WTC11 (cell line): Measurements from ENCODE around the gene TMUB1. TPM values are rescaled to one million over a fixed set of nuclear protein-coding genes. Genes with fewer than 3 reads are reported as not detected.

Experiments used
- ATAC-seq: fragments of 200-7000 bp; cut with Tn5 transposase; 2 replicates; pipeline ENCODE4 v1.10.0; 2021; ENCODE audit warnings: mild to moderate bottlenecking, moderate library complexity
- CTCF ChIA-PET: fragments of 300-600 bp; sonication (Branson Sonifier 250); formaldehyde crosslinking; loops from one replicate; lab custom pipeline; 2021; ENCODE audit warnings: antibody characterized with exemption; lab: Charles Lee
- POLR2A ChIA-PET: fragments of 350-600 bp; sonication (Branson Sonifier 250); formaldehyde crosslinking; loops from one replicate; lab custom pipeline; 2021; ENCODE audit warnings: antibody characterized with exemption; lab: Charles Lee
- DNase-seq: peaks from one replicate; pipeline ENCODE4 v3.0.0; 2021; ENCODE audit warnings: low spot score
- H3K27ac Mint-ChIP-seq: 2 replicates; pipeline ENCODE4 v1.8.0; 2021; ENCODE audit warnings: mixed read lengths
- H3K27me3 Mint-ChIP-seq: 2 replicates; pipeline ENCODE4 v1.8.0; 2021; ENCODE audit warnings: low read depth, mild to moderate bottlenecking, moderate library complexity, mixed read lengths
- H3K36me3 Mint-ChIP-seq: 2 replicates; pipeline ENCODE4 v1.8.0; 2021; ENCODE audit warnings: mixed read lengths
- H3K4me1 Mint-ChIP-seq: 2 replicates; pipeline ENCODE4 v1.8.0; 2022; ENCODE audit warnings: mixed read lengths
- H3K4me3 Mint-ChIP-seq: 2 replicates; pipeline ENCODE4 v1.8.0; 2021; ENCODE audit warnings: mild to moderate bottlenecking, moderate library complexity, mixed read lengths
- H3K9me3 Mint-ChIP-seq: 2 replicates; pipeline ENCODE4 v1.8.0; 2021; ENCODE audit warnings: mixed read lengths
- HMGA2 ChIP-seq: fragments of 250-450 bp; sonication (Bioruptor Pico); IDR thresholded peaks from 2 replicates; pipeline ENCODE4 v1.4.0; 2021; ENCODE audit warnings: mild to moderate bottlenecking, moderate library complexity
- JAZF1 ChIP-seq: fragments of 250-450 bp; sonication (Bioruptor Pico); IDR thresholded peaks from 2 replicates; pipeline ENCODE4 v1.9.0; 2021; ENCODE audit warnings: moderate library complexity, mild to moderate bottlenecking, inconsistent platforms
- NR1H2 ChIP-seq: sonication (generic); formaldehyde crosslinking; IDR thresholded peaks from 2 replicates; pipeline ENCODE4 v1.9.0; 2021; ENCODE audit warnings: mild to moderate bottlenecking, moderate library complexity, missing genetic modification reagents
- SMAD3 ChIP-seq: sonication (generic); formaldehyde crosslinking; IDR thresholded peaks from 2 replicates; pipeline ENCODE4 v1.8.0; 2022; ENCODE audit warnings: missing genetic modification reagents, mild to moderate bottlenecking, borderline replicate concordance
- SMAD4 ChIP-seq: sonication (generic); formaldehyde crosslinking; IDR thresholded peaks from 2 replicates; pipeline ENCODE4 v1.8.0; 2022; ENCODE audit warnings: mild to moderate bottlenecking, missing genetic modification reagents
- TEAD4 ChIP-seq: sonication (generic); formaldehyde crosslinking; IDR thresholded peaks from 2 replicates; pipeline ENCODE4 v1.8.0; 2022; ENCODE audit warnings: mild to moderate bottlenecking, missing genetic modification reagents
- TP53 ChIP-seq: sonication (generic); formaldehyde crosslinking; IDR thresholded peaks from 2 replicates; pipeline ENCODE4 v1.8.1; 2023; ENCODE audit warnings: mild to moderate bottlenecking, missing genetic modification reagents
- ZBTB21 ChIP-seq: sonication (generic); formaldehyde crosslinking; IDR thresholded peaks from 2 replicates; pipeline ENCODE4 v1.8.1; 2023; ENCODE audit warnings: mild to moderate bottlenecking, missing genetic modification reagents, borderline replicate concordance
- ZNF219 ChIP-seq: sonication (generic); formaldehyde crosslinking; IDR thresholded peaks from 2 replicates; pipeline ENCODE4 v1.8.0; 2023; ENCODE audit warnings: missing genetic modification reagents, mild to moderate bottlenecking, borderline replicate concordance
- ZNF396 ChIP-seq: fragments of 250-450 bp; sonication (Bioruptor Pico); IDR thresholded peaks from 2 replicates; pipeline ENCODE4 v1.8.0; 2021; ENCODE audit warnings: mild to moderate bottlenecking, moderate library complexity, borderline replicate concordance
- total RNA-seq: library from RNA; stranded (reverse); gene quantifications from 3 replicates; pipeline ENCODE4 v1.2.3, GENCODE V29; 2021
- TF ChIP-seq, protein P1 (sequence below): sonication (generic); formaldehyde crosslinking; IDR thresholded peaks from 2 replicates; pipeline ENCODE4 v1.8.1; 2022; ENCODE audit warnings: missing genetic modification reagents, borderline replicate concordance
- TF ChIP-seq, protein P2 (sequence below): sonication (generic); formaldehyde crosslinking; IDR thresholded peaks from 2 replicates; pipeline ENCODE4 v1.8.1; 2023; ENCODE audit warnings: mild to moderate bottlenecking, missing genetic modification reagents, moderate library complexity
- TF ChIP-seq, protein P3 (sequence below): fragments of 250-450 bp; sonication (Bioruptor Pico); IDR thresholded peaks from 2 replicates; pipeline ENCODE4 v1.9.0; 2021; ENCODE audit warnings: mild to moderate bottlenecking, borderline replicate concordance
- TF ChIP-seq, protein P4 (sequence below): fragments of 250-450 bp; sonication (Bioruptor Pico); IDR thresholded peaks from 2 replicates; pipeline ENCODE4 v1.9.0; 2021; ENCODE audit warnings: moderate library complexity, mild to moderate bottlenecking, inconsistent platforms, borderline replicate concordance
- TF ChIP-seq, protein P5 (sequence below): sonication (generic); formaldehyde crosslinking; IDR thresholded peaks from 2 replicates; pipeline ENCODE4 v1.8.0; 2022; ENCODE audit warnings: mild to moderate bottlenecking, missing genetic modification reagents
- TF ChIP-seq, protein P6 (sequence below): sonication (generic); formaldehyde crosslinking; IDR thresholded peaks from 2 replicates; pipeline ENCODE4 v1.8.0; 2023; ENCODE audit warnings: mild to moderate bottlenecking, missing genetic modification reagents
- TF ChIP-seq, protein P7 (sequence below): sonication (generic); formaldehyde crosslinking; conservative IDR thresholded peaks from 2 replicates; pipeline ENCODE4 v1.8.1; 2022; ENCODE audit warnings: mild to moderate bottlenecking, missing genetic modification reagents

The TMUB1 gene
- total RNA-seq, 1 experiment from 2014 or later, result 72.8 TPM

DNA sequence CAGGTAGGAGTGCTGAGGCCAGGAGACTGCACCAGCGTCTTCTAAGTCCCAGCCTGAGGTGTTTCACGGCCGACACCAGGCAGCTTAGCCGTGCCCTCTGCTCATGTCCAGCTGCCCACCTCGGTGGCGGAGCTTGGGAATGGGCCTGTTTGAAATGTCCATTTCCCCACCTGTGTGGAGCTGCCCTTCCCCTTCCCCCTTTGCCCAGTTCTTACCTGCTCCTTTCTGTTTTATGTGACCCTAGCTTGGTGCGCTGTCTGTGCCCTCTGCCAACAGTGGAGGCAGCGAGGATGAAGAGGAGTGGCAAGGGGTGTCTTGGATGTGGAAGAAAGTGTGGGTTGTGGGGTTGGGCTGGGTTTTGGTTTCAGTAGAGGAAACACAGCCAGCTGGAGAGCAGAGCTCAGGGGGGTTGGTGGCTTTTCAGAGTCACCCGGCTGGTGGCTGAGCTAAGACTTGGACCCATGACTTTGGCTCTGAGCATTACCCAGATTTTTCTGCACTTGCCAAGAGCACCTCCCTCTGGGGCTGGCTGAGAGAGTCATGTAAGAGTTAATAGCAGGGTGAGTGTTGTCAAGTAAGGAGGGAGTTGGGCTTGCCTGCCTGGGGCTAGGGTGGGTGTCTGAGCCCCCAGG, 46.8 kb upstream of the TMUB1 start (continued):
- TF ChIP-seq, protein P1, sequence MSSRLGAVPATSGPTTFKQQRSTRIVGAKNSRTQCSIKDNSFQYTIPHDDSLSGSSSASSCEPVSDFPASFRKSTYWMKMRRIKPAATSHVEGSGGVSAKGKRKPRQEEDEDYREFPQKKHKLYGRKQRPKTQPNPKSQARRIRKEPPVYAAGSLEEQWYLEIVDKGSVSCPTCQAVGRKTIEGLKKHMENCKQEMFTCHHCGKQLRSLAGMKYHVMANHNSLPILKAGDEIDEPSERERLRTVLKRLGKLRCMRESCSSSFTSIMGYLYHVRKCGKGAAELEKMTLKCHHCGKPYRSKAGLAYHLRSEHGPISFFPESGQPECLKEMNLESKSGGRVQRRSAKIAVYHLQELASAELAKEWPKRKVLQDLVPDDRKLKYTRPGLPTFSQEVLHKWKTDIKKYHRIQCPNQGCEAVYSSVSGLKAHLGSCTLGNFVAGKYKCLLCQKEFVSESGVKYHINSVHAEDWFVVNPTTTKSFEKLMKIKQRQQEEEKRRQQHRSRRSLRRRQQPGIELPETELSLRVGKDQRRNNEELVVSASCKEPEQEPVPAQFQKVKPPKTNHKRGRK (CRISPR knock-in tag), result no peak
- TF ChIP-seq, all 79 proteins: peak for 0

DNA sequence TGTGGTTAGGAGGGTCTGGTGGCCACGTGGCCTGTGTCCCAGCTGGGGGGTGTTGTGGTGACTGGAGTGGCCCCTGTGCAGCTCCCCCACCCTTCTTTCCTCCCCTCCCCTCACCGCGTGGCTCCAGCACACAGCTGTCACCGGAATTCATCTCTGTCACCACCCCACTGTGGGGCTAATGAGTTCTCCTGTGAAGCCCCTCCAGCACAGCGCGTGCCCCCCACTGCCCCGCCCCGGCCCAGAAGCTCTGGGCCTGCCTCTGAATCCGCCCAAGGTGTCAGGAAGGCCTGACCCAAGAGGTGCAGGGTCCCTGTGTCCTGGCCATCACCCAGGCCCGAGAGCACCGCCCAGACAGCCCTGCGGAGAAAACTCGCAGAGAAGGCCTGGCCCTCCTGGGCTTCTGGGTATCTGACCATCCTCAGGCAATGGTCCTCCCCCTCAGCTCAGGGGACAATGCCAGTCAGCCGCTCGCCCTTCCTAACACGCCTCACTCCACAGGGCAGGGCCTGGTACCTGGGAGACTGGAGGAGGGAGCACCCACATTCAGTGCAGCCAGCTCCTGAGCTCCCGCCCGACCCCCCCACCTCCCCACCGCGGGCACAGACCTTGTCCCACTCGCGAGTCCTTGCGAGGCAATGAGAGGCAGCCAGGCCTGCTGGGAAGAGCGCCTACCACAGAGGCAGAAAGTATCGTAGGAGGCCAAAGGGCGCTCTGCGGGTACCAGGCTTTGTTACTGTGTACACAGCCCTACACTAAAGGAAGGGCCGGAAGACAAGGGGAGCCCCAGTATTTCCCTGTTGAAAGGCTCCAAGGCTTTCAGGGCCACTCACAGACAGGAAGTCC, 46.0 kb upstream of the TMUB1 start:
- Mint-ChIP-seq H3K27me3 (0 out of 2 replicates have a peak, but pooled peaks cover under 1% of the 10 kb centered on the region), H3K4me3 (no peak overlapping the region), H3K27ac (no peak overlapping the region), H3K4me1 (peaks cover 19% of the 10 kb centered on the region), H3K36me3 (peaks cover 21% of the 10 kb centered on the region), H3K9me3 (no peaks in the 10 kb centered on the region)
- no peak for ATAC-seq
- CTCF ChIA-PET, result interaction anchor here (1.1 to 1.2 kb wide), 2 partner anchors 9 kb away, joined by 3 read pairs; no protein-coding TSS in a partner anchor
- POLR2A ChIA-PET, result no interaction called here
- no peak for DNase-seq
- TF ChIP-seq SMAD4 (CRISPR knock-in tag) (no peak), NR1H2 (no peak), ZBTB21 (no peak), TEAD4 (CRISPR knock-in tag) (no peak), SMAD3 (no peak), ZNF219 (CRISPR knock-in tag) (no peak), TP53 (CRISPR knock-in tag) (no peak), ZNF396 (no peak), HMGA2 (CRISPR knock-in tag) (no peak), JAZF1 (no peak)
- TF ChIP-seq, protein P2, sequence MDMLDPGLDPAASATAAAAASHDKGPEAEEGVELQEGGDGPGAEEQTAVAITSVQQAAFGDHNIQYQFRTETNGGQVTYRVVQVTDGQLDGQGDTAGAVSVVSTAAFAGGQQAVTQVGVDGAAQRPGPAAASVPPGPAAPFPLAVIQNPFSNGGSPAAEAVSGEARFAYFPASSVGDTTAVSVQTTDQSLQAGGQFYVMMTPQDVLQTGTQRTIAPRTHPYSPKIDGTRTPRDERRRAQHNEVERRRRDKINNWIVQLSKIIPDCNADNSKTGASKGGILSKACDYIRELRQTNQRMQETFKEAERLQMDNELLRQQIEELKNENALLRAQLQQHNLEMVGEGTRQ (CRISPR knock-in tag), result no peak
- TF ChIP-seq, protein P3, sequence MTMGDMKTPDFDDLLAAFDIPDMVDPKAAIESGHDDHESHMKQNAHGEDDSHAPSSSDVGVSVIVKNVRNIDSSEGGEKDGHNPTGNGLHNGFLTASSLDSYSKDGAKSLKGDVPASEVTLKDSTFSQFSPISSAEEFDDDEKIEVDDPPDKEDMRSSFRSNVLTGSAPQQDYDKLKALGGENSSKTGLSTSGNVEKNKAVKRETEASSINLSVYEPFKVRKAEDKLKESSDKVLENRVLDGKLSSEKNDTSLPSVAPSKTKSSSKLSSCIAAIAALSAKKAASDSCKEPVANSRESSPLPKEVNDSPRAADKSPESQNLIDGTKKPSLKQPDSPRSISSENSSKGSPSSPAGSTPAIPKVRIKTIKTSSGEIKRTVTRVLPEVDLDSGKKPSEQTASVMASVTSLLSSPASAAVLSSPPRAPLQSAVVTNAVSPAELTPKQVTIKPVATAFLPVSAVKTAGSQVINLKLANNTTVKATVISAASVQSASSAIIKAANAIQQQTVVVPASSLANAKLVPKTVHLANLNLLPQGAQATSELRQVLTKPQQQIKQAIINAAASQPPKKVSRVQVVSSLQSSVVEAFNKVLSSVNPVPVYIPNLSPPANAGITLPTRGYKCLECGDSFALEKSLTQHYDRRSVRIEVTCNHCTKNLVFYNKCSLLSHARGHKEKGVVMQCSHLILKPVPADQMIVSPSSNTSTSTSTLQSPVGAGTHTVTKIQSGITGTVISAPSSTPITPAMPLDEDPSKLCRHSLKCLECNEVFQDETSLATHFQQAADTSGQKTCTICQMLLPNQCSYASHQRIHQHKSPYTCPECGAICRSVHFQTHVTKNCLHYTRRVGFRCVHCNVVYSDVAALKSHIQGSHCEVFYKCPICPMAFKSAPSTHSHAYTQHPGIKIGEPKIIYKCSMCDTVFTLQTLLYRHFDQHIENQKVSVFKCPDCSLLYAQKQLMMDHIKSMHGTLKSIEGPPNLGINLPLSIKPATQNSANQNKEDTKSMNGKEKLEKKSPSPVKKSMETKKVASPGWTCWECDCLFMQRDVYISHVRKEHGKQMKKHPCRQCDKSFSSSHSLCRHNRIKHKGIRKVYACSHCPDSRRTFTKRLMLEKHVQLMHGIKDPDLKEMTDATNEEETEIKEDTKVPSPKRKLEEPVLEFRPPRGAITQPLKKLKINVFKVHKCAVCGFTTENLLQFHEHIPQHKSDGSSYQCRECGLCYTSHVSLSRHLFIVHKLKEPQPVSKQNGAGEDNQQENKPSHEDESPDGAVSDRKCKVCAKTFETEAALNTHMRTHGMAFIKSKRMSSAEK, result no peak
- TF ChIP-seq, protein P4, sequence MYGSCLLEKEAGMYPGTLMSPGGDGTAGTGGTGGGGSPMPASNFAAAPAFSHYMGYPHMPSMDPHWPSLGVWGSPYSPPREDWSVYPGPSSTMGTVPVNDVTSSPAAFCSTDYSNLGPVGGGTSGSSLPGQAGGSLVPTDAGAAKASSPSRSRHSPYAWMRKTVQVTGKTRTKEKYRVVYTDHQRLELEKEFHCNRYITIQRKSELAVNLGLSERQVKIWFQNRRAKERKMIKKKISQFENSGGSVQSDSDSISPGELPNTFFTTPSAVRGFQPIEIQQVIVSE (CRISPR knock-in tag), result no peak
- TF ChIP-seq, protein P5, sequence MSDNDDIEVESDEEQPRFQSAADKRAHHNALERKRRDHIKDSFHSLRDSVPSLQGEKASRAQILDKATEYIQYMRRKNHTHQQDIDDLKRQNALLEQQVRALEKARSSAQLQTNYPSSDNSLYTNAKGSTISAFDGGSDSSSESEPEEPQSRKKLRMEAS (CRISPR knock-in tag), result no peak
- TF ChIP-seq, protein P6, sequence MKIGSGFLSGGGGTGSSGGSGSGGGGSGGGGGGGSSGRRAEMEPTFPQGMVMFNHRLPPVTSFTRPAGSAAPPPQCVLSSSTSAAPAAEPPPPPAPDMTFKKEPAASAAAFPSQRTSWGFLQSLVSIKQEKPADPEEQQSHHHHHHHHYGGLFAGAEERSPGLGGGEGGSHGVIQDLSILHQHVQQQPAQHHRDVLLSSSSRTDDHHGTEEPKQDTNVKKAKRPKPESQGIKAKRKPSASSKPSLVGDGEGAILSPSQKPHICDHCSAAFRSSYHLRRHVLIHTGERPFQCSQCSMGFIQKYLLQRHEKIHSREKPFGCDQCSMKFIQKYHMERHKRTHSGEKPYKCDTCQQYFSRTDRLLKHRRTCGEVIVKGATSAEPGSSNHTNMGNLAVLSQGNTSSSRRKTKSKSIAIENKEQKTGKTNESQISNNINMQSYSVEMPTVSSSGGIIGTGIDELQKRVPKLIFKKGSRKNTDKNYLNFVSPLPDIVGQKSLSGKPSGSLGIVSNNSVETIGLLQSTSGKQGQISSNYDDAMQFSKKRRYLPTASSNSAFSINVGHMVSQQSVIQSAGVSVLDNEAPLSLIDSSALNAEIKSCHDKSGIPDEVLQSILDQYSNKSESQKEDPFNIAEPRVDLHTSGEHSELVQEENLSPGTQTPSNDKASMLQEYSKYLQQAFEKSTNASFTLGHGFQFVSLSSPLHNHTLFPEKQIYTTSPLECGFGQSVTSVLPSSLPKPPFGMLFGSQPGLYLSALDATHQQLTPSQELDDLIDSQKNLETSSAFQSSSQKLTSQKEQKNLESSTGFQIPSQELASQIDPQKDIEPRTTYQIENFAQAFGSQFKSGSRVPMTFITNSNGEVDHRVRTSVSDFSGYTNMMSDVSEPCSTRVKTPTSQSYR (CRISPR knock-in tag), result no peak
- TF ChIP-seq, protein P7, sequence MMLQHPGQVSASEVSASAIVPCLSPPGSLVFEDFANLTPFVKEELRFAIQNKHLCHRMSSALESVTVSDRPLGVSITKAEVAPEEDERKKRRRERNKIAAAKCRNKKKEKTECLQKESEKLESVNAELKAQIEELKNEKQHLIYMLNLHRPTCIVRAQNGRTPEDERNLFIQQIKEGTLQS (CRISPR knock-in tag), result no peak
